Naive B cell (primary cell): ENCODE data around the gene ACADVL. TPM values are rescaled to one million over a fixed set of nuclear protein-coding genes. Genes with fewer than 3 reads are reported as not detected.

Source experiments
- ATAC-seq, 2 donors: fragments of 150-1000 bp; cut with Tn5 transposase; 2 replicates each; pipeline ENCODE4 v1.10.0; 2021; ENCODE audit warnings: low read depth in 2 of 2, mild to moderate bottlenecking in 2 of 2, moderate library complexity in 2 of 2
- DNase-seq: peaks from one replicate; pipeline ENCODE4 v3.0.0; 2022
- H3K27ac Mint-ChIP-seq, 6 donors: one replicate each; pipeline ENCODE4 v1.8.0; 2020 to 2022; ENCODE audit warnings: mild to moderate bottlenecking in 6 of 6, mixed read lengths in 6 of 6, moderate library complexity in 5 of 6, inconsistent platforms in 2 of 6
- H3K27me3 Mint-ChIP-seq, 3 donors: one replicate each; pipeline ENCODE4 v1.8.0; 2021 to 2022; ENCODE audit warnings: mixed read lengths in 3 of 3, mild to moderate bottlenecking in 1 of 3
- H3K36me3 Mint-ChIP-seq, 2 donors: one replicate each; pipeline ENCODE4 v1.8.0; 2020 to 2022; ENCODE audit warnings: mixed read lengths in 2 of 2, inconsistent platforms in 1 of 2, mild to moderate bottlenecking in 1 of 2
- H3K4me1 Mint-ChIP-seq, 3 donors: one replicate each; pipeline ENCODE4 v1.8.0; 2020 to 2022; ENCODE audit warnings: mixed read lengths in 3 of 3, inconsistent platforms in 1 of 3, mild to moderate bottlenecking in 1 of 3, moderate library complexity in 1 of 3
- H3K4me3 Mint-ChIP-seq, 8 donors: one replicate each; pipeline ENCODE4 v1.8.0; 2020 to 2022; ENCODE audit warnings: mild to moderate bottlenecking in 8 of 8, mixed read lengths in 8 of 8, moderate library complexity in 8 of 8, inconsistent platforms in 2 of 8
- H3K9me3 Mint-ChIP-seq, 7 donors: one replicate each; pipeline ENCODE4 v1.8.0; 2020 to 2022; ENCODE audit warnings: mixed read lengths in 7 of 7, mild to moderate bottlenecking in 5 of 7, inconsistent platforms in 2 of 7, moderate library complexity in 1 of 7
- polyA plus RNA-seq, 6 donors: library from polyadenylated mRNA; unstranded; fragments of 300-500 nt; fragmentation: Illumina TruSeq; gene quantifications; one replicate each; pipeline ENCODE4 v1.2.3, GENCODE V29; 2021; ENCODE audit warnings: low read depth in 6 of 6

ACADVL gene
- polyA plus RNA-seq, 6 donors from 2014 or later = 63.9 to 102 (median 75.0) TPM

DNA sequence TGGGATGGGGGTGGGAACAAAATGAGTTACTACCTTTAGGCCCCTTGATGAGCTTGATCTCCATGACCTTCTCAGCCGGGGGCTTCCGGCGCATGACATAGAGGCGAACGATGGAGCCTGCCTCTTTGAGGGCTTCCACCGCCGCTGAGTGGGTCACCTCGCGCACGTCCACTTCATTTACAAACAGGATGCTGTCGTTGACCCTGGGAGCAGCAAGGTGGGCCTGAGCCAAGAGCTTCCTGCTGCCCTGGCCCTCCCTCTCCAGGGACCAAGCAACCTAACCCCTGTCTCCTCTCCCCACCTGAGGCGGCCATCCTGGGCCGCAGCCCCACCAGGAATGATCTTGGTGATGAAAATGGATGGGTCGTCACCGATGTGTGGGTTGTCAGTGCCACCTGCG lies 16.3 kb upstream of the ACADVL start:
- Mint-ChIP-seq H3K4me1 (peaks cover 30 to 39% (median 31%) of the 10 kb centered on the region in 3 donors), H3K36me3 (no peaks in the 10 kb centered on the region), H3K4me3 (peak overlapping the region in 6 of 8 donors; percentile 17 to 83 (median 64)), H3K27ac (peak overlapping the region; percentile 61 to 98 (median 91)), H3K9me3 (no peaks in the 10 kb centered on the region), H3K27me3 (no peaks in the 10 kb centered on the region)
- no peak for DNase-seq
- no peak for ATAC-seq

DNA sequence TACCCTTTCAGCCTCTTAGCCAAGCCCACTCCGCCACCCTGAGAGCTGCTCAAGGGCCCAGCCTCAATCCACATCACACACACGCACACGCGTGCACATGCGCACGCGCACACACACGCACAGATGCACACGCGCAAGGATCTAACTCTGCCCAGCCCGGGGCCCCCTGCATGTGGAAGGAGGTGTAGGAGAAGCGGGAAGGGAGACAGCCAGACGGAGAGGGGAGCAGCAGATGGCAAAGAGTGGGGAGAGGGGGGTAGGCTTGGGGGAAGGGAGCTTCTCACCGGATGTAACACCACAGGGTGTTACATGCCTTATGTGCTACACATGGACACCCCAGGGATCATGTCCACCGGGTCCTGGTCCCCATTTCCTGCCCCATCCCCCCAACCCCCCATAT lies 15.4 kb upstream of the ACADVL start:
- ATAC-seq = no peak

DNA sequence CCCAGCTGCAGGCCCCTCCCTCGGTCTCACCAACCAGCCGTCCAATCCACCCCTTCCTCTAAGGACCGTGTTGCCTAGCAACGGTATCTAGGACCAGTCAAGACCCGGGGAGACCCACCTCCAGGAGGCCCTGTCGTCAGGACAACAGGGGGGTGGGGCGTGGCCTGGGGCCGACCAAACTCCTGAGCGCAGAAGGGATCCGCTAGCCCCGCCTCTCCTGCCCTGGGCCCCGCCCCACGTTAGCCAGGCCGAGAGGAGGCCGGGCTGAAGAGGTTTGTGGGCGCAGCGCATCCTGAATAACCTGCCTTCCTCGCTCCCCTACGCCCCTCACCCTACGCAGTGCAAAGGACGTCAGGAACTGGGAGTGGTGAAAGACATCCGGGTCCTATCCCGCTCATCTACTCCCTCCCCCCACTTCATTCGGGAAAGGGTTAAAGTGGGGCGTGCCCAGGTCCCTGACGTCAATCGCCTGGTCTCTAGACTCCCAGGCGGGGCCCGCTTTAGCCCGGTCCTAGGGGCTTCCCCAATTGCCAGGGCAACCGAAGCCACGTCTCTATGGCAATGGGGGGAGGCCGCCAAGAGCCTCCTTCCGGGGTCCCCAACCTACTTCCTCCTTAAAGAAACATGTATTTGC lies 14.8 kb upstream of the ACADVL start:
- ATAC-seq = peak; percentile 80 to 81
- no peaks in the 10 kb centered on the region for H3K9me3 Mint-ChIP-seq
- peak overlapping the region; percentile 97 to 100 (median 98) for H3K27ac Mint-ChIP-seq
- peak; percentile 98 for DNase-seq
- H3K4me3 Mint-ChIP-seq = peak overlapping the region; percentile 78 to 93 (median 88)
- peaks cover 0 to 1% (median 0%) of the 10 kb centered on the region in 3 donors for H3K27me3 Mint-ChIP-seq
- peaks cover 30 to 44% (median 31%) of the 10 kb centered on the region in 3 donors for H3K4me1 Mint-ChIP-seq
- no peaks in the 10 kb centered on the region for H3K36me3 Mint-ChIP-seq

More for the DNA sequence above, 15.4 kb upstream of the ACADVL start:
- no peaks in the 10 kb centered on the region for H3K27me3 Mint-ChIP-seq
- no peak for DNase-seq
- peaks cover 30 to 44% (median 31%) of the 10 kb centered on the region in 3 donors for H3K4me1 Mint-ChIP-seq
- H3K9me3 Mint-ChIP-seq = no peaks in the 10 kb centered on the region
- H3K4me3 Mint-ChIP-seq = peak overlapping the region; percentile 78 to 93 (median 88)
- no peaks in the 10 kb centered on the region for H3K36me3 Mint-ChIP-seq
- H3K27ac Mint-ChIP-seq = peak overlapping the region; percentile 97 to 100 (median 98)

DNA sequence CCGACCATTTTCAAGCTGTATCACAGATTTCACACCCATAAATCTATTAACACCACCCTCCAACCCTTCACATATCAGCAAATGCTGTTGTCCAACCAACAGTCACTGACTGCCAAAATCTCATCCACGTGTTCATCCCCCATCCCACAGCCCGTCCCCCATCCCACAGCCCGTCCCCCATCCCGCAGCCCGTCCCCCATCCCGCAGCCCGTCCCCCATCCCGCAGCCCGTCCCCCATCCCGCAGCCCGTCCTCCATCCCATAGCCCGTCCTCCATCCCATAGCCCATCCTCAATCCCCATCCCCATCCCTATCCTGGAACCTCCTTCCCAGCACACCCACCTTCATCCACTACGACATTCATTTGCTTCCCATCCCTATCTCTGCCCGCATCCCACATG lies 14.2 kb upstream of the ACADVL start:
- DNase-seq = no peak

DNA sequence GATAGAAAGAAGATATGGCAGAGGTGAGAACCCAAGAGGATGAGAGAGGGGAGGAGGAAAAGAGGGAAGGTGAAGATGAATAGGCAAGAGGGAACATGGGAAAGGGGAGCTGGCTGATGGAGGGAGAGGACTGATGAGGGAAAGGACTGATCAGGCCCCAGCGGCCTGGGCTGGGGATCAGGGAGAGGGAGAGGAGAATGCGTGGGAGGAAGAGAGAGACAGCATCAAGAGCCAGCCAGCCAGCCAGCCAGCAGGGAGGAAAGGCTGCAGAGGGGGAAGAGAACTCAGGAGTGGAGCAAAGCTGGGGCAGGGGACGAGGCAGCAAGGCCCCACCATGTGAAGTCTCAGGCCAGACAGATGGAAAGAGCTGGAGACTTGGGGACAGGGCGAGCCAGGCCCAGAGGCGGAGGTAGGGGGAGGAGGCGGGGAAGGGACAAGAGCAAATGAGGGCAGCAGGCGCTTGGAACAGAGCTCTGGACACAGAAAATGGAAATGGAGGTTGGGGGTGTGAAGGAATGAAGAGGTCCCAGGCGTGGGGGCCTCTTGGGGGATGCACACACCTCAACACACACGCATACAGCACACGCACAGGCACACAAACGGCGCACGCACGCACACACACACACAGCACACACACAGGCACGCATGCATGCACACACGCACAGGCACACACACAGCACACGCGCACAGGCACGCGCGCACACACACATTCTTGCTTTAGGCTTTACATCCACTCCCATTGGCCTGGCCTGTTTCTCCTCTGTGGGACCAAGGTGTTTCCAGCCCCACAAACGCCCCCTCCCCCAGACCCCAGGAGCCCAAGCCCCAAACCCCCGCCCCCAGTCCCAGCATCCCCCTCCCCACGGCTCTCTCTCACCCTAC lies 12.4 kb upstream of the ACADVL start:
- H3K27me3 Mint-ChIP-seq = peaks cover 0 to 8% (median 6%) of the 10 kb centered on the region in 3 donors
- no peak for DNase-seq
- H3K27ac Mint-ChIP-seq = peak overlapping the region; percentile 78 to 100 (median 98)
- no peaks in the 10 kb centered on the region for H3K36me3 Mint-ChIP-seq
- no peak for ATAC-seq
- H3K4me3 Mint-ChIP-seq = peak overlapping the region in 2 of 8 donors; percentile 37 to 71
- no peaks in the 10 kb centered on the region for H3K9me3 Mint-ChIP-seq
- peaks cover 30 to 44% (median 31%) of the 10 kb centered on the region in 3 donors for H3K4me1 Mint-ChIP-seq

More for the DNA sequence above, 14.2 kb upstream of the ACADVL start:
- peaks cover 30 to 44% (median 31%) of the 10 kb centered on the region in 3 donors for H3K4me1 Mint-ChIP-seq
- no peak for ATAC-seq
- H3K27me3 Mint-ChIP-seq = peaks cover 0 to 6% (median 0%) of the 10 kb centered on the region in 3 donors
- peak overlapping the region; percentile 78 to 93 (median 88) for H3K4me3 Mint-ChIP-seq
- H3K36me3 Mint-ChIP-seq = no peaks in the 10 kb centered on the region
- peak overlapping the region; percentile 97 to 100 (median 98) for H3K27ac Mint-ChIP-seq
- H3K9me3 Mint-ChIP-seq = no peaks in the 10 kb centered on the region

DNA sequence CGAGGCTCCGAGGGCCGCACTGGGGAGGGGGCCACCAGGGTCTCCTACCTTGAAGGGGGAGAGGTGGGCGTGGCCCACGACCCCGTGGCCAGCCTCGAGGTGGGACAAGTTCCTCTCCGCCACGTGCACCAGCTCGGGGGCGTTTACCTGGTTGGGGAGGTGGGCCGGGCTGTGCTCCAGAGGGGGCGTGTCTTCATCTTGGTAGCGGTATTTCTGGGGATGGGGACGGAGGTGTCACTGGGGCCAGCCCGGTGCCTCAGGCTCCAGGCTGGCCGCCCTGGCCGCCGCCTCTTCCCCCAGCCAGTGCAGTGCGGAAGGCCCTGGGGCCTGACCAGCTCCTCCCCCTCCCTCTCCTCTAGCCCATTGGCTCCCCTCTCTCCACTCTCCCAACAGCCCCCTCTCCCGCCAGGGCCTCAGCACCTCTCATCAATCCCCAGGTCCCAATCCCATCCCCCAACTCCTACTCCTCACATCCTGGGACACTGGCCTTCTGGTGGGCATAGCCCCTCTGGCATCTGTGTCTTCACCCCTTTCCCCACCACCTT lies 11.6 kb upstream of the ACADVL start:
- H3K36me3 Mint-ChIP-seq = no peaks in the 10 kb centered on the region
- no peaks in the 10 kb centered on the region for H3K9me3 Mint-ChIP-seq
- peak overlapping the region in 4 of 6 donors; percentile 26 to 81 (median 75) for H3K27ac Mint-ChIP-seq
- peaks cover 0 to 10% (median 6%) of the 10 kb centered on the region in 3 donors for H3K27me3 Mint-ChIP-seq
- H3K4me1 Mint-ChIP-seq = peaks cover 30 to 44% (median 31%) of the 10 kb centered on the region in 3 donors
- no peak for ATAC-seq
- H3K4me3 Mint-ChIP-seq = no peak overlapping the region
- no peak for DNase-seq

DNA sequence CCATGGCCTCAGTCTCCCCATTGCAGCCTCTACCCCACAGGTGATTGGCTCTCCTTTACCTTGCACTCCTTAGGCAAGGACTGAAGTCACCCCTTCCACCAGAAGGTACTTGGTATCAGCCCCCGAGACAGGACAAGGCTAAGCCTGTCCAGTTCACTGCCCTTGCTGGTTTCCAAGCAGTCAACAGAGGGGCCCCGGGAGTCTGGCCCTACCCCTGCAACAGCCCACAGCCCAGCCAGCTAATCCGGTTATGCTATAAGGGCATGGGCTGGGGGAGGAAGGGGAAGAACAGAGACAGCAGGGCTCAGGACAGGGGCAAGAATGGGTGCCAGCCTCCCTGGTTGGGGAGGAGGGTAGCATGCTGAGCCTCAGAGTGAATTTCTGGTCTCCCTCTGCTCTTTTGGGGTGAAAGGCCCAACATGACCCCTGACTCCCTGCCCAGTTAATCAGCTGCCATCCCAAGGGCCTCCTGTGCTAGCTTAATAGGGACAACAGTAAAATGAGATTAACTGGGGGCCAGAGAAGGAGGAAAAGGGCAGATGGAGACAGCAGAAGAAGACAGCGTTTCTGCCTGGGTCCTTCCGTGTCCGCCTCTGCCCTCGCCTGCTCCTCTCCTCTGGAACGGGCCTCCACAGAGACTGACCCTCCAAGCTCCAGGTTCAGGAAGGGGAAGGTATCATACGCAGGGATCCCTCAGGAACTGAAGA lies 10.8 kb upstream of the ACADVL start:
- no peak for ATAC-seq
- Mint-ChIP-seq H3K27ac (peak overlapping the region in 4 of 6 donors; percentile 67 to 81 (median 75)), H3K4me3 (peak overlapping the region in 1 of 8 donors; percentile 56), H3K36me3 (no peaks in the 10 kb centered on the region), H3K4me1 (peaks cover 34 to 47% (median 38%) of the 10 kb centered on the region in 3 donors), H3K9me3 (no peaks in the 10 kb centered on the region), H3K27me3 (peaks cover 0 to 10% (median 6%) of the 10 kb centered on the region in 3 donors)
- DNase-seq = no peak

DNA sequence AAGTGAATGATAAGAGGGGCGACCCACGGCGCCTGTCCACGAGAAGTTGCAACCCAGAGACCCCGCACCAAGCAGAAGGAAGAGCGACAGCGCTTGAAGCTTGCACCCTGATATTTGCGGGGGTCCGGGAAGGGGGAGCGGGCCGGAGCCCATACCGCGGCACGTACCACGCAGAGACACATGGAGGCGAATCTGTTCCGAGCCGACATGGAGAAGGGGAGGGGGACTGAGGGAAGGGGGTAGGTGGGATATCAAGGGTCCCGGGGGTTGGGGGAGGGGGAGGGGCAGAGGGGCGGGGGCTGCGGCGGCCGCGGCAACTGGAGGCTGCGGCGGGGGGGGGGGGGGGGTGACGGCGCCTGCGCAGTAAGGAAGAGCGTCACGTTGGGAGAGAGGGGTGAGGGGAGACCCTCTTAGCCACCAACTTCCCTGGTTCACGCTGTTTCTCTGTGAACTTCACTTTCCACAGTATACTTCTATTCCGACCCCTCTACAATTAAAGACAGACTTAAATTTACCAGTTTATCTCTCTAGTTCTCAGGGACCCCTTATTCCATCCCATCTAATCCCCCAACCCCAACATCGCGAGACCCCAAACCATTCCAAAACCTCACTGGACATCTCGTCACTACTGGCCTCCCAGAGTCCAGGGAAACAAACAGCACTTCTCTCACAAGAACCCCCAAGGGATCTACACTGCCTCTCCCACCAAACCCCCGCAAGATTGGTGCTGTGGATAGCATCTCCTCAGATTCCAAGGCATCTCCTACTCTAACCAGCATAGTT lies 8.1 kb upstream of the ACADVL start:
- peaks cover 31 to 43% (median 34%) of the 10 kb centered on the region in 3 donors for H3K4me1 Mint-ChIP-seq
- H3K4me3 Mint-ChIP-seq = peak overlapping the region in 2 of 8 donors; percentile 10 to 16
- H3K27ac Mint-ChIP-seq = peak overlapping the region in 2 of 6 donors; percentile 19 to 53
- DNase-seq (no peak), ATAC-seq (no peak)
- peaks cover 0 to 10% (median 6%) of the 10 kb centered on the region in 3 donors for H3K27me3 Mint-ChIP-seq
- H3K9me3 Mint-ChIP-seq = no peaks in the 10 kb centered on the region
- H3K36me3 Mint-ChIP-seq = no peaks in the 10 kb centered on the region

DNA sequence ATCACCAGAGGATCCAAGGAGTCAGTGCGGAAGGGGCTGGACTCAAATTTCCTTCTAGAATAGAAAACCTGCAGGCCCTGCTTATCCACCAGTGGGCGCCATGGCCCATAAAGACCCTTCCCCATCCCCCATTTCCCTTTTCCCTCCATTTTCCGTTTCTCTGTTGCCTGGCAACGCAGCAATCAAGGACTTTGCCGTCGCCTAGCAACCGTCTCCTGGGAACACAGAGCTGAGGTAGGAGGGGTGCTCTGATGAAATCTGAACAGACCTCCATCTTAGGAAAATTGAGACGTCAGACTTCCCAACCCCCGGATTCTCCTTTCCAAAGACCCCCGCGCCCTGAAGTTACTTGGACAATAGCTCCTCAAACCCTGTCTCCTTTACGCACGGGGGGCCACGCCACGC lies 5.8 kb upstream of the ACADVL start:
- DNase-seq = no peak

DNA sequence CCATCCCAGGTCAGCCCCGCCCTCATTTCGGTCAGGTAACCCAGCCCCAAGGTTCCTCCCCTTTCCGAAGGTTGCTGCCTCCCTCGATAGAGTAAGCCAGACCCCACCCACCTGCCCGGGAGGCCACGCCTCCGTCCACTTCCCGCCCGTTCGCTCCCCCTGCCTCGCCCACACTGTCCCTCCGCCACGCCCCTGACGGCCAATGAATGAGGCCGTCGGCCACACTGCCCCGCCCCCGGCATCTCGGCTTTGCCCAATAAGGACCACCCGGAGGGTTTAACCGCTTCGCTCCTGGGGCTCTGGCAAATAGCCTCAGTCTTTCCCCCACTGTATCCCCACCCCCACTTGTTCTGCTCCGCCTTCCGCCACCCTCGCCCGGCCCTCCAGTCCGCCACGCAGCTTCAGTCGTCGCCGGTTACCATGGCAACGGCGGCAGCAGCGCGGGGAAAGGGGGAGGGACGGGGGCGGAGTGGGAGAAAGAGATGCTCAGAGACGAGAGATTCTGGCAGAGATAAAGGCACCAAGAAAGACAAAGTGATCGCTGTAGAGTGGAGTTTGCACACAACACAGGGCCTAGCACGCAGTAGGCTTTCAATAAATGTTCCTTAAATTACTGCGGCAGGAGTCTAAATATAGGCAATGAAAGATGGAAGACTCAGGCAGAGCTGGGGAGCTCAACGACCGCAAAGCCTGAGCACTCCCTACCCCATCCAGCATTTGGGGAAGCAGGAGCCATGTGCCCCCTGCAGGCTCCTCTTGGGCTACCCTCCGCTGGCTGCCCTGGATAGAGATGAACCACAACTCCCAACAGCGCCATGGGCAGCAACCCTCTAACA lies 5.2 kb upstream of the ACADVL start:
- H3K36me3 Mint-ChIP-seq = no peaks in the 10 kb centered on the region
- ATAC-seq (peak; percentile 77 to 78), DNase-seq (peak; percentile 98)
- peak overlapping the region; percentile 98 to 99 (median 99) for H3K27ac Mint-ChIP-seq
- peak overlapping the region; percentile 87 to 96 (median 90) for H3K4me3 Mint-ChIP-seq
- H3K27me3 Mint-ChIP-seq = peaks cover 0 to 10% (median 6%) of the 10 kb centered on the region in 3 donors
- peaks cover 39 to 54% (median 53%) of the 10 kb centered on the region in 3 donors for H3K4me1 Mint-ChIP-seq
- H3K9me3 Mint-ChIP-seq = no peaks in the 10 kb centered on the region

More for the DNA sequence above, 5.8 kb upstream of the ACADVL start:
- H3K9me3 Mint-ChIP-seq = no peaks in the 10 kb centered on the region
- H3K4me1 Mint-ChIP-seq = peaks cover 36 to 48% (median 47%) of the 10 kb centered on the region in 3 donors
- peak overlapping the region; percentile 98 to 99 (median 99) for H3K27ac Mint-ChIP-seq
- H3K27me3 Mint-ChIP-seq = peaks cover 0 to 10% (median 6%) of the 10 kb centered on the region in 3 donors
- no peaks in the 10 kb centered on the region for H3K36me3 Mint-ChIP-seq
- H3K4me3 Mint-ChIP-seq = peak overlapping the region; percentile 87 to 96 (median 90)
- ATAC-seq = peak; percentile 13 to 18

DNA sequence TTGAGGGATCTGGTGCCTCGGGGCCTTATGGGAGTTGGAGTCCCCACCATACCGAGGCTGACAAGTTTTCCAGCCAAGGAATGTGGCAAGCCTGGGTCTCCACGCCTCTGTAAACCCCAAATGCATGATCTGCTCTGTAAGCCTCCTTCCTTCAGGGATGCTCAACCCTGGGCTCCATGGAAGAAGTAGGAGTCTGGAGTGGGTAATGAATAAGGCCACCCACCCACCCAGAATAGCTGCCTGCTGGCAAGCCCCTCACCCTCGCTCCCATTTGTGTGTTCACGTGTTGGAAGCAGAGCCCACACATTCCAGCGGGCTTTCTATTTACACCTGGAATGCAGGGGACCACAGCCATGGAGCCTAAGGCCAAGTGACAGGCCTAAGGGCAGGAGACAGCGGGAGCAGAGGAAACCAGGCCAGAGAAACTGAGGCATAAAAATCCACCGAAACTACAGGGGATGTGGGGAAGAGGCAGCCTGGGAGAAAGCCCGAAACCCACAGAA lies 4.6 kb upstream of the ACADVL start:
- no peak for ATAC-seq
- Mint-ChIP-seq H3K36me3 (no peaks in the 10 kb centered on the region), H3K9me3 (no peaks in the 10 kb centered on the region), H3K27me3 (peaks cover 0 to 10% (median 2%) of the 10 kb centered on the region in 3 donors), H3K27ac (peak overlapping the region; percentile 98 to 99 (median 99)), H3K4me3 (peak overlapping the region; percentile 87 to 96 (median 90)), H3K4me1 (peaks cover 42 to 58% (median 57%) of the 10 kb centered on the region in 3 donors)
- DNase-seq = no peak
